Loucy (cell line): ENCODE data around the gene GNA12.

Experiments
- H2AFZ ChIP-seq: fragments of 200-600 bp; sonication (generic); 2 replicates; pipeline ENCODE4 v1.6.0; 2016; ENCODE audit warnings: antibody characterized with exemption, mild to moderate bottlenecking, low read length, moderate library complexity
- H3F3A ChIP-seq: fragments of 200-600 bp; 2 replicates; pipeline ENCODE4 v1.6.0; 2016; ENCODE audit warnings: antibody characterized with exemption, low read depth, mild to moderate bottlenecking
- H3K27me3 ChIP-seq: fragments of 200-600 bp; sonication (generic); 2 replicates; pipeline ENCODE4 v1.6.1; 2014; ENCODE audit warnings: low read length, mild to moderate bottlenecking; ENCODE audit not compliant: insufficient read depth, poor library complexity, severe bottlenecking
- H3K36me3 ChIP-seq: fragments of 200-600 bp; sonication (generic); 2 replicates; pipeline ENCODE4 v1.6.1; 2016; ENCODE audit warnings: low read length; ENCODE audit not compliant: insufficient read depth
- H3K4me1 ChIP-seq: fragments of 200-600 bp; sonication (generic); 2 replicates; pipeline ENCODE4 v1.5.1; 2014; ENCODE audit warnings: low read length, mild to moderate bottlenecking; ENCODE audit not compliant: insufficient read depth, poor library complexity, severe bottlenecking
- H3K4me2 ChIP-seq: fragments of 200-600 bp; sonication (generic); 2 replicates; pipeline ENCODE4 v1.6.0; 2014; ENCODE audit warnings: antibody characterized with exemption, low read length, low read depth, mild to moderate bottlenecking; ENCODE audit not compliant: poor library complexity, severe bottlenecking
- H3K4me3 ChIP-seq: fragments of 200-600 bp; sonication (generic); 2 replicates; pipeline ENCODE4 v1.5.1; 2014; ENCODE audit warnings: low read length, mild to moderate bottlenecking, mixed read lengths; ENCODE audit not compliant: poor library complexity, severe bottlenecking
- H3K79me2 ChIP-seq: fragments of 200-600 bp; sonication (generic); 2 replicates; pipeline ENCODE4 v1.6.1; 2014; ENCODE audit warnings: low read length; ENCODE audit not compliant: insufficient read depth
- H3K9ac ChIP-seq: fragments of 200-600 bp; sonication (generic); 2 replicates; pipeline ENCODE4 v1.6.0; 2014; ENCODE audit warnings: mild to moderate bottlenecking, low read depth, low read length, moderate library complexity; ENCODE audit not compliant: poor library complexity, severe bottlenecking
- H3K9me2 ChIP-seq: fragments of 200-600 bp; sonication (generic); replicated peaks from 2 replicates; pipeline ENCODE4 v1.6.1; 2016; ENCODE audit warnings: low read depth, low read length, mixed read lengths
- H3K9me3 ChIP-seq: fragments of 200-600 bp; sonication (generic); 2 replicates; pipeline ENCODE4 v1.6.1; 2014; ENCODE audit warnings: mild to moderate bottlenecking, antibody characterized with exemption, low read length, low read depth; ENCODE audit not compliant: insufficient read depth
- H4K20me1 ChIP-seq: fragments of 200-600 bp; sonication (generic); 2 replicates; pipeline ENCODE4 v1.6.0; 2014; ENCODE audit warnings: antibody characterized with exemption, low read length, mild to moderate bottlenecking; ENCODE audit not compliant: insufficient read depth, poor library complexity, severe bottlenecking
- EZH2phosphoT487 ChIP-seq: fragments of 200-600 bp; IDR thresholded peaks from 2 replicates; pipeline ENCODE4 v1.6.1; 2018; ENCODE audit warnings: antibody characterized with exemption, mild to moderate bottlenecking, moderate library complexity, borderline replicate concordance
- TF ChIP-seq, protein P1 (sequence below): fragments of 200-600 bp; sonication (generic); conservative IDR thresholded peaks from 2 replicates; pipeline ENCODE4 v1.5.1; 2014; ENCODE audit warnings: mild to moderate bottlenecking, antibody characterized with exemption, low read length

Gene GNA12

DNA sequence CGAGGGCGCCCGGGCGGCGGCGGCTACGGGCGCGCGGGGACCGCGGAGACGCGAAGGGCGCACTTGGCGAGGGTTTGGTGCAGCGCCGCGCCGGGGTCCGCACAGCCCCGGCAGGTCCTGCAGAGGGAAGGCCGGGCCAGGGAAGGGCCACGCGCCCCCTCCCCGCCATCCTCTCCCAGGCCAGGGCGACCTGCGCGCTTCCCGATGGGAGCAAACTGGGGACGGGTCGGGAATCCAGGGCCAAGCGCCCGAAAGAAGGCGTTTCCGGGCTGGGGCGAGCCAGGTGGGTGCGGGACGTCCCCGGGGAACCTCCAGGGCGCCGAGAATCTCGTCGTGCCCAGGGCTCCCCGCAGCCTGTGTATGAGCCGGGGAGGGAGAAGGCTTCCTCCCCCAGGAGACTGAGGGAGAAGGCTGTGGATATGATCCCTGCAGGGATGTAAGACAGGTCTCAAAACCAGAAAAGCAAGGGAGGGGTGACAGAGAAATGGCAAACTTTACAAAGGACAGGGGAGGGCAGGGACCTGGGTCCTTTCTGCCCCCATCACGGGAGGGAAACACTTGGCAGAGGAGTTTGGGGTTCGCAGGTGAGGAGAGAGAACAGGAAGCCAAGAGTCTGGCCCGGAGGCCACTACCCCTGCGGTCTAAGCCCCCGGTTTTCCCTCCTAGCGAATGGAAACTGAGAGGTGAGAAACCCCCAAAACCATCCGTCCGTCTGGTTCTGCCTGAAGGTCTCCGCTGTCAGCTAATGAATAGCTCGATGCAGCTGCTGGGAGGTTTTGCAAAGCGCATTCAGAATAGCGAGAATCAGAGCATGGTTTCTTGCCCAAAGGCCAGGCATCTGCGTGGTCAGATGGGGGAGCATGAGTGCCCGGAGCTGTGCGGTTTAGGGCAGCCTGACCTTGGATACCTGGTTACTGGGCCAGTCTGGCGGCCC lies 155.4 kb downstream of the GNA12 start:
- H3K4me2 ChIP-seq, result no peak overlapping the region
- no peaks in the 10 kb centered on the region for H3K9me2 ChIP-seq
- no peaks in the 10 kb centered on the region for H3F3A ChIP-seq
- H3K9ac ChIP-seq, result no peak overlapping the region
- no peaks in the 10 kb centered on the region for H3K36me3 ChIP-seq
- H3K4me3 ChIP-seq, result no peak overlapping the region
- H3K9me3 ChIP-seq, result no peaks in the 10 kb centered on the region
- no peaks in the 10 kb centered on the region for H3K79me2 ChIP-seq
- H3K4me1 ChIP-seq, result peaks cover 23% of the 10 kb centered on the region
- TF ChIP-seq EZH2phosphoT487, result no peak
- TF ChIP-seq, protein P1, sequence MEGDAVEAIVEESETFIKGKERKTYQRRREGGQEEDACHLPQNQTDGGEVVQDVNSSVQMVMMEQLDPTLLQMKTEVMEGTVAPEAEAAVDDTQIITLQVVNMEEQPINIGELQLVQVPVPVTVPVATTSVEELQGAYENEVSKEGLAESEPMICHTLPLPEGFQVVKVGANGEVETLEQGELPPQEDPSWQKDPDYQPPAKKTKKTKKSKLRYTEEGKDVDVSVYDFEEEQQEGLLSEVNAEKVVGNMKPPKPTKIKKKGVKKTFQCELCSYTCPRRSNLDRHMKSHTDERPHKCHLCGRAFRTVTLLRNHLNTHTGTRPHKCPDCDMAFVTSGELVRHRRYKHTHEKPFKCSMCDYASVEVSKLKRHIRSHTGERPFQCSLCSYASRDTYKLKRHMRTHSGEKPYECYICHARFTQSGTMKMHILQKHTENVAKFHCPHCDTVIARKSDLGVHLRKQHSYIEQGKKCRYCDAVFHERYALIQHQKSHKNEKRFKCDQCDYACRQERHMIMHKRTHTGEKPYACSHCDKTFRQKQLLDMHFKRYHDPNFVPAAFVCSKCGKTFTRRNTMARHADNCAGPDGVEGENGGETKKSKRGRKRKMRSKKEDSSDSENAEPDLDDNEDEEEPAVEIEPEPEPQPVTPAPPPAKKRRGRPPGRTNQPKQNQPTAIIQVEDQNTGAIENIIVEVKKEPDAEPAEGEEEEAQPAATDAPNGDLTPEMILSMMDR, result no peak
- no peaks in the 10 kb centered on the region for H3K27me3 ChIP-seq
- no peaks in the 10 kb centered on the region for H4K20me1 ChIP-seq
- H2AFZ ChIP-seq, result no peak overlapping the region

- Histone ChIP-seq H3K9ac (no peak within 1 kb of the TSS), H3K4me3 (no peak within 1 kb of the TSS), H3K27me3 (no peaks in the 10 kb centered on the region)
Measured at GRCh38 chr7:2687881-2688318, 156.2 kb downstream of the GNA12 start, which contains the start of gene AMZ1. AMZ1 (plus strand) TSS chr7:2688202; CDS start chr7:2700452, 12,250 bp downstream.

DNA sequence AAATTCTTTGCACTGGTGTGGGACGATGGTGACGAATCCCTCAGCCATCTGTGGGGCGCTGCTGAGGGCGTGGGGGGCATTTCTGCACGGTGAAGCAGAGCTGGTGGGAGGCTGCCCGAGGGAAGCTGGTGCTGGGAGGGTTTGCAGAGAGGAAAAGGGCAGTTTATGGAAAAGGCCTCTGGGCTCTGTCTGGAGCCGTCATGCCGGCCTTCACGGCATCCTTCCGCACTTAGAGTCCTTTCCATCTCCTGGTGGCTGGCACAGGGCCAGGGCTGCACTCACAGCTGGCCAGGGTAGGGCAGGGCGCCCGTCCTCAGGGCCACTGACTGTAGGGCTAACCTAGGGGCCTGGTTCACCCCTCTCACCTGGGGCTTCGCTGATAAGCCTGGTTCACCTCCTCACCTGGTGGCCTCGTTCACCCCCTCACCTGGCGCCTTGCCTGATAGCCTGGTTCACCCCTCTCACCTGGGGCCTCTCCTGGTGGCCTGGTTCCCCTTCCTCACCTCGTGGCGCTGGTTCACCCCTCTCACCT lies 156.7 kb downstream of the GNA12 start:
- Histone ChIP-seq H3K79me2 (no peaks in the 10 kb centered on the region), H3K4me2 (no peak overlapping the region), H3K4me3 (no peak overlapping the region), H2AFZ (no peak overlapping the region), H3K9me2 (no peaks in the 10 kb centered on the region), H3K9me3 (no peaks in the 10 kb centered on the region), H4K20me1 (no peaks in the 10 kb centered on the region), H3K9ac (no peak overlapping the region), H3K36me3 (no peaks in the 10 kb centered on the region), H3K4me1 (peaks cover 23% of the 10 kb centered on the region), H3K27me3 (no peaks in the 10 kb centered on the region), H3F3A (no peaks in the 10 kb centered on the region)
- TF ChIP-seq, protein P1, result no peak
- TF ChIP-seq EZH2phosphoT487, result no peak

More at GRCh38 chr7:2687881-2688318, 156.2 kb downstream of the GNA12 start, which contains the start of gene AMZ1:
- no peaks in the 10 kb centered on the region for H3K9me2 ChIP-seq
- peaks cover 23% of the 10 kb centered on the region for H3K4me1 ChIP-seq
- no peaks in the 10 kb centered on the region for H3F3A ChIP-seq
- no peaks in the 10 kb centered on the region for H3K79me2 ChIP-seq
- TF ChIP-seq EZH2phosphoT487, result no peak
- TF ChIP-seq, protein P1, result no peak
- no peaks in the 10 kb centered on the region for H3K9me3 ChIP-seq
- no peaks in the 10 kb centered on the region for H3K36me3 ChIP-seq
- no peak within 1 kb of the TSS for H3K4me2 ChIP-seq
- H4K20me1 ChIP-seq, result no peaks in the 10 kb centered on the region
- H2AFZ ChIP-seq, result no peak within 1 kb of the TSS
